Hepatic stellate cell (primary cell): ENCODE measurements around the gene ACSS1.
A peak's percentile ranks its signal among the peaks of the same experiment; 100 is the strongest.

Experiments used
- DNase-seq: peaks from one replicate; pipeline ENCODE4 v3.0.0; 2011; ENCODE audit warnings: low spot score

ACSS1 gene

DNA sequence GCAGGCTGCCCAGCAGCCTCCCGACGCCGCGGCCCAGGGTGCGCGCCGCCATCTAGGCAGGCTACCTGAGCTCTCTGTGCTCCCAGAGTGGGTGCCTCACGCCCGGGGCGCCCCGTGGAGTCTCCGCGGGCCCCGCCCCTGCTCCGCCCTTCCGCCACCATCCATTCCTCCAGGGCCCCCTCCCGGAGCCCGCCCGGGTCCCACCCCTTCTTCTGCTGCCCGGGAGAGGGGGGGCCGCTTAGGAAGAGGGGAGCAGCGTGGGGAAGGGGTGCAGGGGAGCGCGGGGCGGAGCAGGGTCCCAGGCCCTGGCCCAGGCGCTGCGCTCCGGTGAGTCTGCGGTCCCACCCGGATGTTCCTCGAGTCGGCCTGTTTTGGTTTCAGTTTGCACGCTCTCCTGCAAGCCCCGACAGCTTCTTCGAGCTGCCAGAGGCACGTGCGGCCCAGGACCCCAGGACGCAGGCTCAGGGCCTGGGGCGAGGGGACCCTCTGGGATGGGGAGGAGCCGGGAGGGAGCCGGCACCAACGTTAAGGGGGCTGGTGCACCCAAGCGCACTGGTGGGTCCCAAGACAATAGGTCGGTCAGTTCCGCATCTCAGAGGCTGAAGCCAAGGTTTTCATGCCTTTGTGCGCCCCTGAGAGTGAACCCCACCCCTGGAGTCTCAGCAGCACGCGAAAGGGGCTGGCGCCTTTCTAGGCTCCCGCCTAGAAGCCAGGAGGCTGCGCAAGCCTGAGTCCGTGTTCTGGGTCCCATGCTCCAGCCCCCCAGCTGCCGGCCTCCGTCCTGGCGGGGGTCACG is at the start of gene ACSS1:
Gene ACSS1 (minus strand): TSS at position 89 of the 796 bp plus-strand sequence. CDS start 37 bp downstream, at position 52.
- DNase-seq: peak; percentile 66

DNA sequence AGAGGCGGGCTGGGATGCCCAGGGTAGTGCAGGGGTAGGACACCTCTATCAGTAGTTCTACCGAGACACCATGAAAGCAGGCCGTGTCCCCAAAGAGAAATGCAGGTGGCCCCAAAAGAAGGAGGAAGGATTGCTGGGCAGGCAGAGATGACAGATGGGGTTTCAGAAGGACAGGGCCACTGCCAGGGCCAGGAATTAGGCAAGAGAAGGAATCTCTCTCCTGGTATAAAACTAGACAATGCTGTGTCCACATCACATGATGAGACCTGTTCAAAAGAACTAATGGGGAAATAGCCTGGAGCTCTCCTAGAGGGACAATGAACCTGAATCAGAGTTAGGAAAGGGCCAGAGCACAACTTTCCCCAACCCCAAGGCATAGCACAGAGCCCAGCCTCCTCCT is 45.6 kb upstream of the ACSS1 start:
- no peak for DNase-seq

DNA sequence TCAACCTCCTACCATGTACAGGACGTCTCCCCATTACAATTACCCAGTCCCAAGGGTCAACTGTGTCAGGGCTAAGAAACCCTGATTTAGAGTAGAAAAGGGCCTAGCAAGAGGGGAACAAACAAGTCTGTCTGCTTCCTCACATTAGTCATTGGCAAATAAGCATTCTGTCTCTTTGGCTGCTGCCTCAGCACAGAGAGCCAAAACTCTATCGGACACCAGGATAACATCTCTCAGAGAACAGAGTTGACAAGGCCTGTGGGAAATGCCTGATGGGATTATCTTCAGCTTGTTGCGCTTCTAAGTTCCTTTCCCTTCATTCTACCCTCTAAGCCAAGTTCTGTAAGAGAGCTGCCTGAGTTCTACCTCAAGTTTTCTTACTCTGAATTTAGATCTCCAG is 43.0 kb upstream of the ACSS1 start:
- DNase-seq: no peak

DNA sequence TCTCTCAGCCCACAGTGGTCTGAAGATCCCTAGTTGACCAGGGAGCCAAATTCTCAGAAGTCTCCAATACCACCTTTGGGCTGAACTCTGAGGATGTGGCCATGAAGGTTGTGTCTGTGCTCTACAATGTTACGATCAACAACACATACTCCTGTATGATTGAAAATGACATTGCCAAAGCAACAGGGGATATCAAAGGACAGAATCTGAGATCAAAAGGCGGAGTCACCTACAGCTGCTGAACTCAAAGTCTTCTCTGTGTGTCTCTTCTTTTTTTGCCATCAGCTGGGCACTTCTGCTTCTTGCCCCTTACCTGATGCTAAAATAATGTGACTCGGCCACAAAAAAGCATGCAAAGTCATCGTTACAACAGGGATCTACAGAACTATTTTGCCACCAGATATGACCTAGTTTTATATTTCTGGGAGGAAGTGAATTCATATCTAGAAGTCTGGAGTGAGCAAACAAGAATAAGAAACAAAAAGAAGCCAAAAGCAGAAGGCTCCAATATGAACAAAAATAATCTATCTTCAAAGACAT is 41.7 kb upstream of the ACSS1 start:
- DNase-seq: no peak

DNA sequence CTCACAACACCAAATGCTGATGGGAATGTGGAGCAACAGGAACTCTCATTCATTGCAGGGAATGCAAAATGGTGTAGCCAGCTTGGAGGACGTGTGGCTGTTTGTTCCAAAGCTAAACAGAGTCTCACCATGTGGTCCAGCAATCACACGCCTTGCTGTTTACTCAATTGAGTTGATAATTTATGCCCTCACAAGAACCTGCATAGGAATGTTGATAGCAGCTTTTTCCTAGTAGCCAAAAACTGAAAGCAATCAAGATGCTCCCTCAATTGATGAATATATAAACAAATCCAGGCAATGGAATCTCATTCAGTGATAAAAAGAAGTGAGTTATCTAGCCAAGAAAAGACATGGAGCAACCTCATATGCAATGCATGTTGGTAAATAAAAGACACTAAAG is 39.6 kb upstream of the ACSS1 start:
- no peak for DNase-seq

DNA sequence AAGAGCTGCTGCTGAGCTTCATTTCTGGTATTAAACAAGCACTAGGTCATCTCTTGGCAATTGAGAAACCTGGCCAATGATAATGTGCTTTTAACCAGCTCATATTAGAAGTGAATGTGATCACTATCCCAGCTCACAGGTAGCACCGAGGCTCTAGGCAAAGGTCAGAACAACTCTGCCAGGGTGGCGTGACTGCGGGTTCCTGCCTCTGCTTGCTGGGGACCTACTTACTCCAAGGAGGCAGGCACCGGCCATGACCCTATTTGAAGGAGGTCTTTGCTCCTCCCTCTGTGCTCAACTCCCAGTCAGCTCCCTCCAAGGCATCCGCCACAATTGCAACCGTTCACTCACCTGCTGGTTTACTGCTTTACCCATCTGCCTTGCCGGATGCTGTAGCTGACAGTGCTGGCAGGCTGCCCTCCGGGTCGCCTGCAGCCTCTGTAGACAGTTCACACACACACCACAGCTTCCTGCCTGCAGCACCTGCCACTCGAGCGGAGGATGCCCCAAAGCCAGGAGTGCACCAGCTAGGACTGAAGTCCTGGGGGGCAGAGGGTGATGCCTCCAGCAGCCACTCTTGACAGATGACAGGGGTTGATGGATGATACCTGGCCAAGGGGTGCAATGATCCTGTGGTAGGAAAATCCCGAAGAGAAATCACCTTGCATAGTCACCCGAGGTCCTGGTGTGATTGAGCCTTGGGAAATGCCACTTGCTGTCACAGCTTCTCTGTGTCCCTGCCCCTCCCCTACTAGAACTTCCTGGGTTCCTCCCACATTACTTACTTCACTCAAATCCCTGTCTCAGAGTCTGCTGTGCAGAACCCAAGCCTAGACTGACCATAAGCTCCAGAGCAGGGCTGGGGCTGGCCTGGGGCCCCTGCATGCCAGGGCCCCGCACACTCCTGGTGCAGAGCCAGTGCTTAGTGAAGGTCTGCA is 32.8 kb upstream of the ACSS1 start:
- DNase-seq: no peak

DNA sequence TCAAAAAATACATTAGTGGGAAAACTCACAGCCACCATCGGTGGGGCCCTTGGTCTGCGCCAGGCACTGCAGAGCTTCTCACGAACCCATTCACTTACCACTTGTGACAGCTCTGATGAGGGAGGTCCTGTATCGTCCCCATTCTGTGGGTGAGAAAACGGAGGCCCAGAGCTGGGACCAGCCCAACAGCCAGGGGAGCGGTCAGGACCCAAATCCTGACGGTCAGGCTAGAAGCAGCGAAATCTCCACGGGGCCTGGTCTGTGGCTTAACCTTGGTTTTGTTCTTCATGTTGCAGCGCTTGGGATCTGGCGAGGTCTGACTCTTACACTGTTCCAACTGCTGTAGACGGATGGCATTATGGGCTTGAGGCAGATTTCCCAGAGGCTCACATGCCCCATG is 31.7 kb upstream of the ACSS1 start:
- DNase-seq: no peak

DNA sequence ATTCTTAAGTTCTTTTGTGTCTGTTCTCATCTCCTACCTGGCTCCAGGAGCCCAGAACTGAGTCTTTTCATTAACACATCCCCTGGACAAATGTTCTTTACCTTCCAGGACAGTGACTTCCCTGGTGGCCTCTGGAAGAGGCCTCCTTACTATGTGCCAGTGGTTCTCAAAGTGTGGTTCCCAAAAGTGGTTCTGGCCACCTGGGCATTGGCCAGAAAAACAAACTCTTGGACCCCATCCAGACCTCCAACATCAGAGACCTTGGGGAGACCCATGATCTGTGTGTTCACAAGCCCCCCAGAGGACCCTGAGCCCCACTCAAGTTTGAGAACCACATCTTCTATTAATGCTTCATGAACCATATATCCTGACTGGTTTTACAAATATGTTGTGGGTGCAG is 31.2 kb upstream of the ACSS1 start:
- no peak for DNase-seq

DNA sequence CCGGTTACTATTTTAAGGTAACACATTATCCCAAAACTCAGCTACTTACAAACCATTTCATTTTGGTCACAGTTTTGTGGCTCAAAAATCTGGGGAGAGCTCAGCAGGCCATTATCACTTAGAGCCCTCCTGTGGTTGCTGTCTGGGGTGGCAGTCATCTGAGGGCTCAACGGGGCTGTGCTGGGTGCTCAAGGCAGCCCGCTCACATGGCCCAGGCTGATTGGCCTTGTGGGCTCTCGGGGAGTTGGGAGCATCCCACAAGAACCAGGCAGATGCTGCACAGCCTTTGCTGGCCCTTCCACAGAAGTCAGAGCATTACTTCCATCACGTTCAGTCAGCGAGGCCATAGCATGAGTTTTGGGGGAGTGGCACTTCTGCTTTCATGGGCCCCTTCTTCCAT is 30.3 kb upstream of the ACSS1 start:
- DNase-seq: no peak

DNA sequence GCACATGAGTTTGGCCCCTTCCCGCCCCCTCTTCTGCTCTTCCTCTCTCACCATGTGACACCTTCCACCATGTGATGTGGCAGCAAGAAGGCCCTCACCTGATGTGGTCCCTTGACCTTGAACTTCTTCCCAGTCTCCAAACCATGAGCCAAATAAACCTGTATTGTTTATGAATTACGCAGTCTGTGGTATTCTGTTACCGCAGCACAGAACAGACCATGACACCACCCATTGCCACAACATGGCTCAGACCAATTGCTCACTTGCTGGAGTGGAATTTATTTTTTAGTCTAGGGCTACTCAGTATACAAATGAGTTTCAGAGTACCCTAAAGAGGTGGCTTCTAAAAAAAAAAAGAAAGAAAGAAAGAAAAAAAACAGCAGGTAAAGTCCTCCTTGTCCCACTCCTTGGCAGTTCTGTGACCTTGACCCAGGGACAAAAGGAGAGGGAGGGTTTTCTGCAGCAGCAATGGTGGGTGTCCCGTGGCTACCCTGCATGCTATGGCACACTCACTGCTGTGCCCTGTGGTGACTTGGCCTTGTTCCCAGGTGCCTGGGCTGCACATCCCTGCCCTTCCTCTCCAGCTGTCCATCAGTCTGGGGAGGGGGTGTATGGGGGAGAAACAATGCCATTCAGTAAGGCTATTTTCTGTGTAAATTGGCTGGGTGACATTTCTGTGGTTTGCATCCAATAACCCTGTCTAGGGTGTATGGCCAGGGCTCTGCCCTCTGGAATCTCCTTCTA is 29.4 kb upstream of the ACSS1 start:
- no peak for DNase-seq

DNA sequence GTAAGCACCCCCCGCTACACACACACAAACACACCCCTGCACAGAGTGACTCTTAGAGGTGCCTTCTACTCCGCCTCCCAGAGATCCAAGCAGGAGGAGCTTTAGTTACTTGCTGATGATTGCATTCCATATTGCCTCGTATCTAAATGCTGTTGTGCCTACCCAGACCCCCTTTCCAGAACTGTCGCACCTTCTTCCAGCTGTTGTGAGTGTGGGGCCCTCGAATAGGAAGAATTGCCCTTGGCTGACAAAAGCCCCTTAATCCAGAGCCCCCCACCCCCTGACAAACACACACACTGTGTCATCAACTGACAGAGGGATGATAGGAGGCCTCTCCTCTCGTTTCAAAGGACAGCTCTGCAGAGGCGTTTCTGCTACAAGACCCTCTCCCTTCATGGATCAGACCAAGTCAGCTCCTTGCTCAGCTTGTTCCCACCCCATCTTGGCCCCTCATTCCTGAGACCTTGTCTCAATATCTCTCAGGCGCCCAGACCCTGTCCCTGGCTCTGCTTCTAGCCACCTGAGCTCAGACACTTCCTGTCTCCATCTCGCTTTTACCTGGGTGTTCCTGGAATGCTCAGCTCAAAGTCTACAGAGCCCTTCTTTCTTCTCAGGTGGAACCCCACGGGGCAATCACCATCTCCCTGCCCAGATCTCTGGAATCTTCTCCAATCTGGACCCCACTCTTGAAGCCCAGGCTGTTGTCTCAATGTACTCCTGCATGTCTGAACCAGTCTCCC is 28.0 kb upstream of the ACSS1 start:
- DNase-seq: no peak

DNA sequence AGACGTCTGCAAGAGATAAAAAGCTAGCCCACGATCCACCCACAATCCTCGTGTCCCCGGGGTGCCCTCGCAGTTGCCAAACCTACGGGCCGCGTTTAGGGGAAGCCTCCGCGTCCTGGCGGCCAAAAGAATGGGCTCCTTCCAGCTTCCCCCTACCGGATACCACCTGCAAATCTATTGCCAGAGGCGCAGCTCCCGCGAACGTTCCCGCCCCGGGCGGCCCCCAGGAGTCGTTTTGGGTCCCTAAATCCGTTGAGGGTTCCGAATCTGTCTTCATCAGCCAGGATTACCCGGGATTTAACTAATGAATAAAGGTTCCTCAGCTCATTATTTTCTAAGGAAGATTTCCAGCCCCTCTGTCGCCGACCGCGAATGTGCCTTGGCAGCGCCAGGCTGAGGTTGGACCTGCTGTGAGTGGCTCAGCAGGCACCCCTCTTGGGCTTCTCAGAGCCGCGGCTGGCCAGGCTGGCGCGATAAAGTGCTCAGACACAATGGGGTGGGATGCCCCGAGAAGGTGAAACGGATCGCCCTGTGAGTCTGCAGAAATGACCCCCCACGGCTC is 26.8 kb upstream of the ACSS1 start:
- no peak for DNase-seq

DNA sequence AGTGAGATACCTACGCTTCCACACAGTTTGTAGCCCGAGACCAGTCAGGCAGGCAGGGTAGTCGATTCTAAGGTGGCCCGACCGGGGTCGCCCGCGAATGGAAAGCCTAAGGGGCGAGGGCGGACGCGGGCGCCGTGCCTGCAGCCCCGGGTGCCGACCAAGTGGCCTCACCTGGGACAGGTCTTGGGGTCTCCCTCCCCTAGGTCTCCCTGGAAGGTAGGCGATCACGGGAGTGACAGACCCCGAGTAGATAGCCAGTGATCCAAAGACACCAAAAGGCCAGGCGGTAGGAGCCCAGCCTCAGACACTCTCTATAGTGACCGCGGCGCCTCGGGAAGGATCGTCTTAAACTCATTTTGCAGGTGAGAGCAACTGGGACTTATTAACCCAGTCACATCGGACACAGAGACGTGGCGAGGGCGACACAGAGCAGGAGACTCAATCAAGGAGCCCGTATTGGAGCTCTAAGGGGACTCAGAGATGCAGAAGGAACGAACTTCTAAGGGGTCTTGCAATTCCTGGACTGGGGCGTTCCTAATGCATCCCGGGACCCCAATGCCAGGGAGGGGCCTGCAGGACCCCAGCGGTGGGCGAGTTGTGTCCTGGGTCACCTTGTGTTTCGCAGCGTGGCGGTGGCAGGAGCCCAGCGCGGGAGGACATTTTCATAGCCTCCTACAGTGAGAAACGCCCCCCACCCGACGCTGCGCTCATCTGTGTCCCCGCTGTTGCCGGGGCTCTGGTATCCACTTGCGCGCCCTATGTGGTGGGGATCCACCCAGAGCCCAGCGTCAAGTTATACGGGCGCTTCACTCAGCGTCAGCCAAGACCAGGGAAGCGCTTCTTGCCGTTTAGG is 26.1 kb upstream of the ACSS1 start:
- no peak for DNase-seq

DNA sequence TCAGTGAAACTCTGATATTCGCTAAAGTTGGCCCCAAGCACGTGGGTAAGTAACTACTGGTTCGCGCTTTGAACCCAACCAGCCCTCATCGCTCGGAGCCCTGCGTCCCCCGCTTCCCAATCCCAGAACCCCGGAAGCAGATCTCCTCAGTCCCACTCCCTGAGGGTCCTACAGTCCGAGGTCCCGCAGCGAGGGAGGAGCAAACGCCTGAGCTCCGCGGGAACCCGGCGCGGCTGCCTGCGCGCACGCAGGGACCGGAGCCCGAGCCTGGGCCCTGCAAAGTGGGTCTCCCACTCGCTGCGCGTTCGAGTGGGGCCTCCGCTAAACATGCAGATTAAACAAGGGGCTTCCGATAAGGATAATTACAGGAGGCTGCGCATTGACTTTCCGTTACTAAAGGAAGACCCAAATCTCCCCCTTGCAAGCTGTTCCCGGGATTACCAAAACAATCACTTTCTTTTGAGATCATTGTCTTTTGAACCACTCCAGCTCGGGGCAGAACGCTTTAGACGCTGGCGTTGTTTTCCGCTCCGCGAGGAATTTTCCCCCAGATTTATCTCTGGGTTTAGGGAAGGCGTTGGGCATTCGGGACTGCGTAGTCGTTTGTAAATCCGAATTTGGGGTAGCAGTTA is 25.3 kb upstream of the ACSS1 start:
- DNase-seq: no peak

DNA sequence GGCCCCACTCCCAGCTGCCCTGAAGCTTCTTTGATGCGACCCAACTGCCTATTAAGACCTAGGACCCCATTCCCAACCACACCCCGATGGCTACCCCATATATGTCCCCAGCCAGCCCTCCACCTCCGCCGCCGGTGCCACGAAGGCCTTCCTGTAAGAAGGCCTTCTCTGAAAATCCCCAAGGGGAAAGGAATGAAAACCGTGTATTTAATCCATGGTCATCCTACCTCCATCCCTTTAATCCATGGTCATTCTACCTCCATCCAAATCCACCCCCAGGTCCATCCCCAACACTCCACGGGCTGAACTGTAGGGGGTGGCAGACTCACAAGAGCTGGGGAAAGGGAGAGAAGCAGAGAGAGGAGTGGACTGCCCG is 24.5 kb upstream of the ACSS1 start:
- no peak for DNase-seq

DNA sequence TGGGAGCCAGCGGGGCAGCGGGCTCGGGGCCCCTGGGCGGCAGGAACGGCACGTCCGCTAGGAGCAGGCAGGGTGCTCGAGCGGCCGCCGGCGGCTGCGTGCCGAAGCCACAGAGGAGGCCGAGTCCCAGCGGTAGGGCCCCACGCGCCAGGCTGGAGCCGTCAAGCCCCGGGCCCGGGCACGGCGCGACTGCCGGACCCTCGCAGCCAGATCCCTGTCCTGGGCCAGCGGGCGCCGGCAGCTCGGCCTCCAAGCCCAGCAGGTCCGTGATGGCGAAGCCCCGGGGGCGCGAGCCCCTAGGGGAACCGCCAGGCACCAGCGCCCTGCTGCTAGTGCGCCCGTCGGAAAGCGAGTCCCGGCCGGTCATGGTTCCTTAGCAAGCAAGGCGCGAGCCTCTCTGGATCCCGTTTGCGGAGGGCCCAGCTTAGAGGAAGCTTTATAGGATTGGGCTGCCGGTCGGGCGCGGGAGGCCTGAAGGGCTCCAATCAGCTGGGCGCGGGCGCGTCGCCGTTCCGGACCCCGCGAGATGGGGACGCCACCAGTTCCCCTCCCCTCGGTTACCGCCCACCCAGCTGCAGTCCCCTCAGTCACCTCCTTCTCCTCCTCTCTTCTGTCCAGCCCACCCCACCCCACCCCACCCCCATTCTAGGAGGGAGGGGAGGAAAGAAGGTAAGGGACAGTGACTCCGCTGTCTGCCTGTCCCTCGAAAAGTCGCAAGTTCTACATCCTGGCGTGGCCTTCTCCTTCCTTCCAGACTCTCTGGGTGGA is 24.0 kb upstream of the ACSS1 start, which contains the start of gene VSX1:
Gene VSX1 (minus strand): TSS at position 412 of the 768 bp plus-strand sequence. CDS start 45 bp downstream, at position 367.
- no peak for DNase-seq

DNA sequence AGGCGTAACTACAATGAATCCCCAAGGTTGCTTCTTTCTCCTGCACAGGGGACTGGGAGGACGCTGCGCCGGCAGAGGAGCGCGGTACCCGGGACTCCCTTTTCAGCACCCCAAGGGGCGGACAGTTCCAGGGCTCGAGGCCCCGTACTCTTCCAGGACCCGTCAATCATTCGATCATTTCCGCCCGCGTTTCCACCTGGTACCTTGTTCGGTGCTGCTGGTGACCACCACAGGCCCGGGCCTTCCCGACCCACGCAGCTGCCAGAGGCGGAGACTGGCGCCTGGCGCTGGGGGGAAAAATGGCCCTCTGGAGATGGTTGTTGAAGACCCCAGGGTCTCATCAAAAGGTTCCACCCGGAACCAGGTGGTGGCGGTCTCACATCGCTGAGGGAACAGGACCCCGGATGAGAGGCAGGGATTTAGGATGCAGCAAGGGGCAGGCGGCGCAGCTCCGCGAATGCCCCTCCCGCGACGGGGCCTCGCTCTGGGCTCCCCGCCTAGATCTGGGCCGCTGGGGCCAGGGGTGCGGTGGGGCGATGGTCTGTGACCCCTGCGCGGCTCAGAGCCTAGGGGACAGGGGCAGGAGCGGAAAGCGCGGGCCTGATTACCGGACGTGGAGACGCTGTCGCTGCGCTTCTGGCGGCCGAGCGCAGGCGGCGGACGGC is 23.3 kb upstream of the ACSS1 start:
- no peak for DNase-seq

DNA sequence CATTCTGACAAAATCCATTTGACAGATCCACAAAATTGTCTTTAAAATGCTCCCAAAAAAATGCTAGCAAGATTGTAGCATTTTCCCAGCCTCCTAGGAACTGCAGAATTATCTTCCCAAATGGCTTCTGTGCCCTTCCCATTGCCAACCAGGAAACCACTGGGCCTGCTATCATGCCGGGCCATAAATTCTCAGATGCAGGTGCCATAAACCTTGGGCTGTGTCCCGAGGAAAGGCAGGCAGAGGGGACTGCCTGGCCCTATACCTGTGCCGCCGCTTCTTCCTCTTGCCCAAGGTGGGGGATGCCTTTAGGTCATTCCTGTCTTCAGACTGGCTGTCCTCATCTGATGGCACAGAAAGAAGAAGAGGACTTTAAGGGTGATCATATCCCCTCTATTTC is 21.2 kb upstream of the ACSS1 start:
- DNase-seq: no peak
